T-helper 1 cell treated with Interleukin-12 subunit alpha and Interleukin-12 subunit beta and Interleukin-4 antibody, amounts not matched to agents 30 ng/mL and 1 ng/mL, for 36 hours (primary cell): Measurements from ENCODE around the gene KIRREL1. TPM values are rescaled to one million over a fixed set of nuclear protein-coding genes. Genes with fewer than 3 reads are reported as not detected.

ENCODE experiments used
- intact Hi-C: fragments of 100-400 bp; cut with micrococcal nuclease; formaldehyde crosslinking; loops from one replicate; pipeline ENCODE4 v1.15.1; 2024
- total RNA-seq: library from RNA; stranded (reverse); gene quantifications from 2 replicates; pipeline ENCODE4 v1.2.3, GENCODE V29; 2022

The KIRREL1 gene
- total RNA-seq, 1 donor from 2014 or later = not detected

GRCh38 chr1:157971769-157972168, 21.7 kb upstream of the KIRREL1 start:
- intact Hi-C loops = no loop called here

- intact Hi-C loops = no loop called here
These were observed 18.1 kb upstream of the KIRREL1 start for GRCh38 chr1:157975228-157975950.

- intact Hi-C loops = no loop called here
These were observed 16.6 kb upstream of the KIRREL1 start for GRCh38 chr1:157976888-157977287.

GRCh38 chr1:157978586-157979403, 14.7 kb upstream of the KIRREL1 start:
- intact Hi-C loops = no loop called here

- intact Hi-C loops = no loop called here
These were observed 11.3 kb upstream of the KIRREL1 start for GRCh38 chr1:157982136-157982535.

- intact Hi-C loops = no loop called here
These were observed 9.7 kb upstream of the KIRREL1 start for GRCh38 chr1:157983787-157984186.

- intact Hi-C loops = no loop called here
These were observed 9.0 kb upstream of the KIRREL1 start for GRCh38 chr1:157984469-157984868.

- intact Hi-C loops = no loop called here
These were observed 8.0 kb upstream of the KIRREL1 start for GRCh38 chr1:157985473-157985872.

- intact Hi-C loops = no loop called here
These were observed 5.4 kb upstream of the KIRREL1 start for GRCh38 chr1:157988002-157988401.

- intact Hi-C loops = loop anchor here (1.0 to 2.0 kb wide), 2 partner anchors 45 to 133 kb away; no protein-coding TSS in a partner anchor
These were observed 1.2 kb upstream of the KIRREL1 start for GRCh38 chr1:157992031-157992832.

GRCh38 chr1:157992833-157993146, 655 bp upstream of the KIRREL1 start:
- intact Hi-C loops = loop anchor here (1.0 to 2.0 kb wide), 2 partner anchors 44 to 133 kb away; no protein-coding TSS in a partner anchor

- intact Hi-C loops = loop anchor here (2.0 kb wide), 1 partner anchor 43 kb away; no protein-coding TSS in a partner anchor
These were observed 617 bp downstream of the KIRREL1 start for GRCh38 chr1:157993918-157994605.

GRCh38 chr1:157994704-157995582, 1.5 kb downstream of the KIRREL1 start:
- intact Hi-C loops = no loop called here

- intact Hi-C loops = no loop called here
These were observed 2.2 kb downstream of the KIRREL1 start for GRCh38 chr1:157995583-157996169.

GRCh38 chr1:157996433-157996832, 3.0 kb downstream of the KIRREL1 start:
- intact Hi-C loops = no loop called here

- intact Hi-C loops = no loop called here
These were observed 7.1 kb downstream of the KIRREL1 start for GRCh38 chr1:158000507-158000906.

GRCh38 chr1:158002022-158002630, 8.7 kb downstream of the KIRREL1 start:
- intact Hi-C loops = no loop called here

- intact Hi-C loops = no loop called here
These were observed 9.4 kb downstream of the KIRREL1 start for GRCh38 chr1:158002631-158003405.

GRCh38 chr1:158003406-158003800, 10.0 kb downstream of the KIRREL1 start:
- intact Hi-C loops = no loop called here
